Stimulated activated CD4-positive, alpha-beta T cell treated with anti-CD3 and anti-CD28 coated beads, Interleukin-1b, Interleukin-23, amount 100 ng/mL, for 48 hours (primary cell): ENCODE measurements around the gene TTC28.

Experiments used
- DNase-seq: peaks from one replicate; pipeline ENCODE4 v3.0.0-alpha.2; 2020

The TTC28 gene

DNA sequence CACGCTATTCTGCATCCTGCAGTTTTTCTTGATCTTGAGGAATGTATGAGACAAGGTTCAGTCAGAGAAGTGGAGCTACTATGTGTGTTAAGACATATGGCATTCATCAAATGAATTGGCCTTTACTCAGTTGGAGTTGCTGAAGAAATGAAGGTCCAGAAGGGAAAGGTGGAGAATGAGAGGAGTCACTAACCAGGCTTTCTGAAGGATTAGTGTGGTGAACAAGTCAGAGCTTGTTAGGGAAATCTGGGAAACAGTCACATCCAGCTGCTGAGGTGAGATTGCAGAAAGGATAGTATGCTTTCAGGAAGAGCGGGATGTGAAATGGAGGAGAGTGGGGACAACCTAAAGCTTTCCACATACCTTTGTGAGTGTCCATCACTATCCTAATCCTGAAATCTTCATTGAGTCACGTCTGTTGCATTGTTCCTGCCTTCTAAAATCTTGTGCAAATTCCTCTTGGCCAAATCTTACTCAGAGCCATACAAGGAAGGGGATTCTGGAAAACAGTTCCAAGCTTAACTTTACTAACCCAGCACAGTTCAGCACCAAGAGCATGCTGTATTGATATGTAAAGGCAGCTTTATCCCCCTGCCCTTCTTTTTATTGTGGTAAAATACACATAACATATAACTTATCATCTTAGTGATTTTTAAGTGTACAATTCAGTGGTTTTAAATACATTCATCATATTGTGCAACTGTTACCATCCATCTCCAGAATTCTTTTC is 749.1 kb downstream of the TTC28 start:
- DNase-seq, result no peak
